HepG2 (cell line): Measurements from ENCODE around the gene PTPN18. TPM values are rescaled to one million over a fixed set of nuclear protein-coding genes. Genes with fewer than 3 reads are reported as not detected.

ENCODE experiments used
- ATAC-seq: fragments of 200-7000 bp; cut with Tn5 transposase; 3 replicates; pipeline ENCODE4 v1.9.1; 2020; ENCODE audit warnings: mild to moderate bottlenecking, moderate library complexity
- BruUV-seq: library from RNA; stranded (reverse); fragments of 400-500 nt; replicated peaks from 2 replicates; lab custom pipeline; 2021; lab: Mats Ljungman, UMichigan
- CTCF ChIA-PET: fragments of 300-600 bp; formaldehyde crosslinking; extraction: SDS; loops from one replicate; lab custom pipeline; 2021; ENCODE audit warnings: low total read pairs, inconsistent platforms, low intra/inter-chr PET ratio; lab: Yijun Ruan, JAX
- POLR2A ChIA-PET: fragments of 350-600 bp; sonication (Branson Sonifier 250); formaldehyde crosslinking; loops from one replicate; lab custom pipeline; 2020; ENCODE audit warnings: antibody characterized with exemption, inconsistent platforms; lab: Yijun Ruan, JAX
- DNase-seq: peaks from one replicate; pipeline ENCODE4 v3.0.0-alpha.2; 2015; ENCODE audit warnings: low spot score
- FAIRE-seq: peaks from 3 replicates; lab custom pipeline; 2011; peaks lifted over from hg19 to GRCh38; lab: Jason Lieb, UNC
- H2AFZ ChIP-seq: one replicate; pipeline ENCODE4 v1.6.1; 2011; ENCODE audit warnings: low read length, inconsistent platforms
- H3K27ac ChIP-seq: fragments of 300-600 bp; 3 replicates; pipeline ENCODE4 v1.8.0; 2011; ENCODE audit warnings: mixed run types, mild to moderate bottlenecking, mixed read lengths, low read length, inconsistent platforms; ENCODE audit not compliant: insufficient read depth; ENCODE audit errors: extremely low read length
- H3K27me3 ChIP-seq, 2 experiments: fragments of 200-600 bp in 1 of 2; 2 replicates in 1 of 2; 3 replicates in 1 of 2; pipeline versions ENCODE4 v1.6.0 to v1.8.0; 2011; ENCODE audit warnings: low read length in 2 of 2, mild to moderate bottlenecking in 2 of 2, moderate library complexity in 2 of 2, inconsistent platforms in 1 of 2; ENCODE audit not compliant: insufficient read depth in 2 of 2, control insufficient read depth in 1 of 2
- H3K36me3 ChIP-seq, 2 experiments: fragments of 200-600 bp in 1 of 2; replicated peaks in 1 of 2; 2 replicates in 1 of 2; 3 replicates in 1 of 2; pipeline versions ENCODE4 v1.5.1 to v1.8.0; 2011; ENCODE audit warnings: low read length in 2 of 2, inconsistent platforms in 1 of 2; ENCODE audit not compliant: insufficient read depth in 2 of 2, control insufficient read depth in 1 of 2
- H3K4me1 ChIP-seq: 2 replicates; pipeline ENCODE4 v1.5.1; 2012; ENCODE audit warnings: low read length, inconsistent platforms; ENCODE audit not compliant: insufficient read depth
- H3K4me2 ChIP-seq: 2 replicates; pipeline ENCODE4 v1.6.0; 2011; ENCODE audit warnings: low read depth, low read length, inconsistent platforms
- H3K4me3 ChIP-seq, 3 experiments: fragments of 200-600 bp in 1 of 3; sonication (generic), shearing (Covaris generic) in 1 of 3; replicated peaks in 1 of 3; 2 replicates each; pipeline ENCODE4 v1.5.1; 2011 to 2016; ENCODE audit warnings: low read length in 3 of 3, inconsistent platforms in 2 of 3, low read depth in 2 of 3, mild to moderate bottlenecking in 2 of 3, control low read depth in 1 of 3, mixed read lengths in 1 of 3; ENCODE audit not compliant: insufficient read depth in 1 of 3
- H3K79me2 ChIP-seq: one replicate; pipeline ENCODE4 v1.6.1; 2011; ENCODE audit warnings: low read length, inconsistent platforms; ENCODE audit not compliant: insufficient read depth
- H3K9ac ChIP-seq: 2 replicates; pipeline ENCODE4 v1.6.0; 2011; ENCODE audit warnings: mild to moderate bottlenecking, low read depth, low read length, inconsistent platforms; ENCODE audit not compliant: insufficient read depth
- H3K9me3 ChIP-seq: 2 replicates; pipeline ENCODE4 v1.5.1; 2012; ENCODE audit warnings: mild to moderate bottlenecking, low read length
- H4K20me1 ChIP-seq: 2 replicates; pipeline ENCODE4 v1.6.0; 2011; ENCODE audit warnings: inconsistent platforms, mild to moderate bottlenecking, low read length, moderate library complexity; ENCODE audit not compliant: insufficient read depth
- HNF1A ChIP-seq, 2 experiments: sonication (generic) in 1 of 2; formaldehyde crosslinking in 1 of 2; IDR thresholded peaks; 2 replicates each; pipeline versions ENCODE4 v1.4.0 to v1.6.1; 2016 to 2020; ENCODE audit warnings: borderline replicate concordance in 1 of 2, low read depth in 1 of 2, mild to moderate bottlenecking in 1 of 2, missing genetic modification reagents in 1 of 2
- ZFP36L1 ChIP-seq: sonication (generic); formaldehyde crosslinking; IDR thresholded peaks from 2 replicates; pipeline ENCODE4 v1.8.0; 2022; ENCODE audit warnings: mild to moderate bottlenecking, missing genetic modification reagents, moderate library complexity
- ZNF12 ChIP-seq: sonication (generic); formaldehyde crosslinking; IDR thresholded peaks from 2 replicates; pipeline ENCODE4 v1.5.0; 2020; ENCODE audit warnings: missing genetic modification reagents
- ZNF83 ChIP-seq: sonication (generic); formaldehyde crosslinking; IDR thresholded peaks from 2 replicates; pipeline ENCODE4 v1.4.0; 2020; ENCODE audit warnings: missing genetic modification reagents, mild to moderate bottlenecking, borderline replicate concordance
- WGBS: methylation state at CpG from one replicate; pipeline ENCODE4 v1.1.6; 2017; ENCODE audit warnings: low lambda C conversion rate; 5-methylcytosine and 5-hydroxymethylcytosine counted together
- in situ Hi-C: cut with HindIII; loops from 2 replicates; pipeline ENCODE4 v1.10.0; 2017; ENCODE audit warnings: low pct_unique_long_range_greater_than_20kb; ENCODE audit not compliant: extremely low pct_ligation_motif_present
- intact Hi-C: fragments of 100-400 bp; cut with micrococcal nuclease; formaldehyde crosslinking; loops from one replicate; pipeline ENCODE4 v1.10.0; 2022; ENCODE audit not compliant: unreplicated experiment
- polyA plus RNA-seq, 8 experiments: library from polyadenylated mRNA; depleted of rRNA in 3 of 8; stranded (reverse) in 7 of 8; unstranded in 1 of 8; fragments of >200 nt; fragmentation: Illumina TruSeq in 4 of 8; extraction: Trizol in 4 of 8; gene quantifications; 2 replicates each; pipeline versions ENCODE4 v1.2.1 to v1.2.3, GENCODE V29; 2011 to 2016; ENCODE audit warnings: low read depth in 4 of 8, missing spikeins in 1 of 8, mixed read lengths in 1 of 8; ENCODE audit not compliant: insufficient read depth in 1 of 8
- total RNA-seq, 5 experiments: library from RNA; depleted of rRNA; stranded (reverse); fragments of >200 nt; fragmentation: Illumina TruSeq; extraction: Trizol; gene quantifications; 2 replicates each; pipeline ENCODE4 v1.2.3, GENCODE V29; 2016; ENCODE audit warnings: low read depth in 1 of 5

The PTPN18 gene
- total and polyA plus RNA-seq, 2 of the 13 experiments (the other 11 are each of a cell fraction or from before 2014, with no cell fraction given), result 14.8 to 39.6 TPM

- TF ChIP-seq HNF1A (IDR thresholded peaks at IDR 0.05; ENCODE audit: low read depth) (no peak), HNF1A (CRISPR knock-in tag; IDR thresholded peaks at IDR 0.05; ENCODE audit: borderline replicate concordance) (no peak), ZNF83 (no peak)
- intact Hi-C loops, result no loop called here
- WGBS, result 3% methylated on average over 4 of the region's 4 CpGs
Measured at GRCh38 chr2:130381619-130382018, 25.8 kb downstream of the PTPN18 start.

GRCh38 chr2:130382313-130382917, 26.6 kb downstream of the PTPN18 start:
- ATAC-seq (no peak), DNase-seq (no peak), FAIRE-seq (no peak)
- WGBS, result 35% methylated on average over 7 of the region's 8 CpGs
- ChIA-PET CTCF (no interaction called here), POLR2A (no interaction called here)
- TF ChIP-seq ZFP36L1 (CRISPR knock-in tag) (no peak), ZNF12 (CRISPR knock-in tag) (peak; percentile 75)
- H3K79me2 ChIP-seq, result no peaks in the 10 kb centered on the region
- no TSS peak for BruUV-seq
- H3K36me3 ChIP-seq, result no peaks in the 10 kb centered on the region
- H3K27me3 ChIP-seq, result peaks cover 4 to 28% of the 10 kb centered on the region in 2 experiments
- no peak overlapping the region for H2AFZ ChIP-seq
- no peaks in the 10 kb centered on the region for H3K4me1 ChIP-seq
- no peak overlapping the region for H3K9ac ChIP-seq
- no peaks in the 10 kb centered on the region for H4K20me1 ChIP-seq
- no peaks in the 10 kb centered on the region for H3K9me3 ChIP-seq
- intact Hi-C loops, result no loop called here
- H3K4me2 ChIP-seq, result no peak overlapping the region
- in situ Hi-C loops, result no loop called here
- no peak overlapping the region for H3K27ac ChIP-seq
- H3K4me3 ChIP-seq, result no peak overlapping the region

More at GRCh38 chr2:130381619-130382018, 25.8 kb downstream of the PTPN18 start:
- Histone ChIP-seq H3K27me3 (peaks cover 4 to 27% of the 10 kb centered on the region in 2 experiments), H3K9me3 (no peaks in the 10 kb centered on the region), H3K4me3 (no peak overlapping the region), H4K20me1 (no peaks in the 10 kb centered on the region), H3K79me2 (no peaks in the 10 kb centered on the region), H3K4me2 (no peak overlapping the region), H3K4me1 (no peaks in the 10 kb centered on the region), H3K27ac (no peak overlapping the region), H3K36me3 (no peaks in the 10 kb centered on the region), H2AFZ (no peak overlapping the region), H3K9ac (no peak overlapping the region)
- FAIRE-seq (no peak), DNase-seq (no peak), ATAC-seq (no peak)
- ChIA-PET CTCF (no interaction called here), POLR2A (no interaction called here)
- BruUV-seq, result no TSS peak
- in situ Hi-C loops, result no loop called here
